ENCODE results near the gene RHO.

The RHO gene

DNA sequence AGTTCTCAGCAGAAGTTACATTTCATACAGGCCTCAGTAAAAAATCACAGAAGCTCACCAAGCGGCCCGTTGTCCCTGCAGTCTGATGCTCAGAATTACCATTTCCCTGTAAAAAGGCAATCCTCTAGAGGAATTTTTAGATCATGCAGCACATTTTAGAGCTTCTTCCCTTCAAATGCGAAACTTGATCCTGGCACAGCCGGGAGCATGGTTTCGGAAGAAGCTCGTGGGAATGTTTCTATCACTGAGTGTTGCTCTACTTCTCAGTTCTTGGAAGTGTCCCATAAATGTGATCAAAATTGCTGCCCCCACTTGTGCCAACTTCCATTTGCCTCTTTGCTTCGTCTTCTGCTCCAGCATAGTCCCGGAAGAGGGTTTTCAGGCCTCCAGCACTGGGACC lies 10.8 kb downstream of the RHO start:
- no peak overlapping the region for H3K9ac ChIP-seq (ENCODE audit: low read depth, low read length)
- DNase-seq (no peak), ATAC-seq (ENCODE audit: insufficient read depth, low read depth) (no peak)
- H3K79me2 ChIP-seq (ENCODE audit: insufficient read depth, low read length): no peaks in the 10 kb centered on the region
- H3K27me3 ChIP-seq (ENCODE audit: insufficient read depth, low read length, poor library complexity): no peaks in the 10 kb centered on the region
- H3K36me3 ChIP-seq (ENCODE audit: insufficient read depth, low read length): no peaks in the 10 kb centered on the region
- TF ChIP-seq, protein P1, sequence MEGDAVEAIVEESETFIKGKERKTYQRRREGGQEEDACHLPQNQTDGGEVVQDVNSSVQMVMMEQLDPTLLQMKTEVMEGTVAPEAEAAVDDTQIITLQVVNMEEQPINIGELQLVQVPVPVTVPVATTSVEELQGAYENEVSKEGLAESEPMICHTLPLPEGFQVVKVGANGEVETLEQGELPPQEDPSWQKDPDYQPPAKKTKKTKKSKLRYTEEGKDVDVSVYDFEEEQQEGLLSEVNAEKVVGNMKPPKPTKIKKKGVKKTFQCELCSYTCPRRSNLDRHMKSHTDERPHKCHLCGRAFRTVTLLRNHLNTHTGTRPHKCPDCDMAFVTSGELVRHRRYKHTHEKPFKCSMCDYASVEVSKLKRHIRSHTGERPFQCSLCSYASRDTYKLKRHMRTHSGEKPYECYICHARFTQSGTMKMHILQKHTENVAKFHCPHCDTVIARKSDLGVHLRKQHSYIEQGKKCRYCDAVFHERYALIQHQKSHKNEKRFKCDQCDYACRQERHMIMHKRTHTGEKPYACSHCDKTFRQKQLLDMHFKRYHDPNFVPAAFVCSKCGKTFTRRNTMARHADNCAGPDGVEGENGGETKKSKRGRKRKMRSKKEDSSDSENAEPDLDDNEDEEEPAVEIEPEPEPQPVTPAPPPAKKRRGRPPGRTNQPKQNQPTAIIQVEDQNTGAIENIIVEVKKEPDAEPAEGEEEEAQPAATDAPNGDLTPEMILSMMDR (IDR thresholded peaks at IDR 0.05; ENCODE audit: borderline replicate concordance, extremely low read depth, low read length, poor library complexity, severe bottlenecking): no peak
- TF ChIP-seq EZH2 (IDR thresholded peaks at IDR 0.05; ENCODE audit: borderline replicate concordance, low read depth, low read length, severe bottlenecking): no peak
- no peaks in the 10 kb centered on the region for H4K20me1 ChIP-seq (ENCODE audit: insufficient read depth, low read length)
- no peak overlapping the region for H3K4me2 ChIP-seq (ENCODE audit: insufficient read depth, low read length)
- H3K4me3 ChIP-seq (ENCODE audit: low read depth in 1 of 2, low read length in 2 of 2): no peak overlapping the region
- no peak overlapping the region for H2AFZ ChIP-seq (ENCODE audit: low read depth, low read length)
- no peak overlapping the region for H3K27ac ChIP-seq (ENCODE audit: low read length)
- H3K4me1 ChIP-seq (ENCODE audit: insufficient read depth, low read length): no peaks in the 10 kb centered on the region
- no peaks in the 10 kb centered on the region for H3K9me3 ChIP-seq (ENCODE audit: insufficient read depth, low read length, severe bottlenecking)

DNA sequence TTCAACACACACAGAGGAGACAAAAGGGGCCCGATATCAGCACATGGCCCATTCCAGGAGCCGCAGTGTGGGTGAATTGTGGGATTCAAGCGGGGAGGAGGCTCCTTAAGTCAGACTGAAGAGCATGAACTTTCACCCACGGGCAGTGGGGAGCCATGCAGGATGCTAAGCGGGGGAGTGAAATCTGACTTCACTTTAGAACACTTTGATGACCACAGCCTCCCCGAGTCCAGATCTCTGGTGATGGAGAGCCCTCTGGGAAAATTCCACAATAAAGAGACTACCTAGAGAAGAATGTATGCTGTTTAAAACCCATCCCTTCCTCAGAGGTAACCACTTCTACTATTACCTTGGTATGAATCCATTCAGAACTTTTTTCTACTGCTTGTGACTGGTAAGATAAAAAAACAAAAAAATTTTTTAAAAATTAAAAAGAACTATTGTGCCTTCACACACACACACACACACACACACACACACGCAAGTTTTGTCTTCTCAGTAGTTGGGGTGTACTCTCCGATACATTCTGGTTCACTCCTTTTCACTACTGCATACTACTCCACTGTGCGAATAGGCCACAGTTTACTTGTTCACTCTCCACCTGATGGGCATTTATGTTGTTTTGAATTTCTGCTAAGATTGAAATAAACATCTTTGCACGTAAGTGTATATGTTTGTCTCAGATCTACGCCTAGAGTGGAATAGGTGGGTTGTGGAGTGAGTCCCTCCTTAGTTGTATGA lies 12.5 kb downstream of the RHO start:
- Histone ChIP-seq H3K9ac (ENCODE audit: low read depth, low read length) (no peak overlapping the region), H3K27ac (ENCODE audit: low read length) (no peak overlapping the region), H3K4me1 (ENCODE audit: insufficient read depth, low read length) (no peaks in the 10 kb centered on the region), H3K9me3 (ENCODE audit: insufficient read depth, low read length, severe bottlenecking) (no peaks in the 10 kb centered on the region), H3K79me2 (ENCODE audit: insufficient read depth, low read length) (no peaks in the 10 kb centered on the region), H3K27me3 (ENCODE audit: insufficient read depth, low read length, poor library complexity) (no peaks in the 10 kb centered on the region), H3K36me3 (ENCODE audit: insufficient read depth, low read length) (no peaks in the 10 kb centered on the region), H3K4me3 (ENCODE audit: low read depth in 1 of 2, low read length in 2 of 2) (no peak overlapping the region), H4K20me1 (ENCODE audit: insufficient read depth, low read length) (no peaks in the 10 kb centered on the region), H3K4me2 (ENCODE audit: insufficient read depth, low read length) (no peak overlapping the region), H2AFZ (ENCODE audit: low read depth, low read length) (no peak overlapping the region)
- TF ChIP-seq, protein P1 (IDR thresholded peaks at IDR 0.05; ENCODE audit: borderline replicate concordance, extremely low read depth, low read length, poor library complexity, severe bottlenecking): no peak
- no peak for TF ChIP-seq EZH2 (IDR thresholded peaks at IDR 0.05; ENCODE audit: borderline replicate concordance, low read depth, low read length, severe bottlenecking)
- no peak for ATAC-seq (ENCODE audit: insufficient read depth, low read depth)
- no peak for DNase-seq

DNA sequence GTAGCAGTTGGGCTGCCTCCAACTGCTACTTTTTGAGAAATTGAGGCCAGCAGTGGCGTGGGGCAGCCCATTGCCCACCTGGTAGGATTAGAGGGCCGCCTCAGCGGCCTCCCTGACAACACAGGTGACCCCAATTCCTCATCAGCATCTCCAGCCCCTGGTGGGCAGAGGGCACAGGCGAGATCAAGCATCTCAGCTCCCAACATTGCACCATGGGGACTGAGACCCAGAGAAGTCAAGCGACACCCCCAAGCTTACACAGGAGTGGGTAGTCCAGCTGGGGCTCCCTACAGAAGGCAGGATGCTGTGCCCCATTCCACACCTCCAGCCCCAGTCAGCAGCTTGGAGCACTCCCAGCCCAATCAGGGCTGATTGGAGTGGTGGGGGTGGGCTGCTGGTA lies 14.3 kb downstream of the RHO start:
- H3K27me3 ChIP-seq (ENCODE audit: insufficient read depth, low read length, poor library complexity): no peaks in the 10 kb centered on the region
- DNase-seq (no peak), ATAC-seq (ENCODE audit: insufficient read depth, low read depth) (no peak)
- H3K9me3 ChIP-seq (ENCODE audit: insufficient read depth, low read length, severe bottlenecking): no peaks in the 10 kb centered on the region
- no peak overlapping the region for H3K4me2 ChIP-seq (ENCODE audit: insufficient read depth, low read length)
- H3K4me1 ChIP-seq (ENCODE audit: insufficient read depth, low read length): no peaks in the 10 kb centered on the region
- no peak overlapping the region for H3K27ac ChIP-seq (ENCODE audit: low read length)
- H4K20me1 ChIP-seq (ENCODE audit: insufficient read depth, low read length): no peaks in the 10 kb centered on the region
- H3K9ac ChIP-seq (ENCODE audit: low read depth, low read length): no peak overlapping the region
- H3K79me2 ChIP-seq (ENCODE audit: insufficient read depth, low read length): no peaks in the 10 kb centered on the region
- no peaks in the 10 kb centered on the region for H3K36me3 ChIP-seq (ENCODE audit: insufficient read depth, low read length)
- no peak overlapping the region for H2AFZ ChIP-seq (ENCODE audit: low read depth, low read length)
- TF ChIP-seq, protein P1 (IDR thresholded peaks at IDR 0.05; ENCODE audit: borderline replicate concordance, extremely low read depth, low read length, poor library complexity, severe bottlenecking): no peak
- TF ChIP-seq EZH2 (IDR thresholded peaks at IDR 0.05; ENCODE audit: borderline replicate concordance, low read depth, low read length, severe bottlenecking): no peak
- H3K4me3 ChIP-seq (ENCODE audit: low read depth in 1 of 2, low read length in 2 of 2): no peak overlapping the region
